GM23338 (cell line): ENCODE measurements around the gene PRDM11. TPM values are rescaled to one million over a fixed set of nuclear protein-coding genes. Genes with fewer than 3 reads are reported as not detected.
"Not testable (repeated sequence)": the region's sequence is repeated elsewhere in the genome, so short reads cannot be mapped to it uniquely, and the experiment has no call there.

Source experiments
- ATAC-seq: fragments of 200-7000 bp; cut with Tn5 transposase; 3 replicates; pipeline ENCODE4 v1.9.1; 2020
- DNase-seq: peaks from one replicate; pipeline ENCODE4 v3.0.0-alpha.2; 2015; ENCODE audit warnings: low spot score
- H2AFZ ChIP-seq: fragments of 200-600 bp; sonication (generic); 2 replicates; pipeline ENCODE4 v1.8.0; 2016; ENCODE audit warnings: antibody characterized with exemption, mild to moderate bottlenecking, moderate library complexity
- H3F3A ChIP-seq: fragments of 200-600 bp; sonication (generic); replicated peaks from 2 replicates; pipeline ENCODE4 v1.8.0; 2017; ENCODE audit warnings: antibody characterized with exemption, mixed run types, low read depth
- H3K27ac ChIP-seq: fragments of 200-600 bp; sonication (generic); 2 replicates; pipeline ENCODE4 v1.6.1; 2016; ENCODE audit warnings: low read depth
- H3K27me3 ChIP-seq: fragments of 200-600 bp; sonication (generic); 2 replicates; pipeline ENCODE4 v1.8.0; 2016; ENCODE audit warnings: mild to moderate bottlenecking, mixed run types, moderate library complexity; ENCODE audit not compliant: insufficient read depth
- H3K36me3 ChIP-seq: fragments of 200-600 bp; sonication (generic); 2 replicates; pipeline ENCODE4 v1.8.0; 2016; ENCODE audit warnings: mild to moderate bottlenecking; ENCODE audit not compliant: insufficient read depth
- H3K4me1 ChIP-seq: fragments of 200-600 bp; sonication (generic); 2 replicates; pipeline ENCODE4 v1.8.0; 2016; ENCODE audit warnings: mild to moderate bottlenecking, moderate library complexity; ENCODE audit not compliant: insufficient read depth
- H3K4me2 ChIP-seq: fragments of 200-600 bp; sonication (generic); 2 replicates; pipeline ENCODE4 v1.7.1; 2017; ENCODE audit warnings: mixed run types
- H3K4me3 ChIP-seq: fragments of 200-600 bp; sonication (generic); 2 replicates; pipeline ENCODE4 v1.6.1; 2016; ENCODE audit warnings: mixed run types
- H3K79me2 ChIP-seq: fragments of 200-600 bp; sonication (generic); replicated peaks from 2 replicates; pipeline ENCODE4 v1.8.0; 2017; ENCODE audit warnings: mild to moderate bottlenecking; ENCODE audit not compliant: insufficient read depth
- H3K9me2 ChIP-seq: fragments of 200-600 bp; sonication (generic); 2 replicates; pipeline ENCODE4 v1.8.0; 2017; ENCODE audit not compliant: insufficient read depth
- H4K20me1 ChIP-seq: fragments of 200-600 bp; sonication (generic); replicated peaks from 2 replicates; pipeline ENCODE4 v1.8.0; 2017; ENCODE audit warnings: mild to moderate bottlenecking; ENCODE audit not compliant: insufficient read depth
- H3K27ac Mint-ChIP-seq: 2 replicates; pipeline ENCODE4 v1.8.0; 2020; ENCODE audit warnings: inconsistent platforms, mild to moderate bottlenecking, moderate library complexity, mixed read lengths
- H3K27me3 Mint-ChIP-seq: 3 replicates; pipeline ENCODE4 v1.8.0; 2022; ENCODE audit warnings: low read depth, mild to moderate bottlenecking, moderate library complexity, mixed read lengths, inconsistent platforms; ENCODE audit not compliant: insufficient read depth, poor library complexity
- H3K36me3 Mint-ChIP-seq: 3 replicates; pipeline ENCODE4 v1.8.0; 2021; ENCODE audit warnings: low read depth, mild to moderate bottlenecking, inconsistent platforms, moderate library complexity, mixed read lengths
- H3K4me1 Mint-ChIP-seq: 3 replicates; pipeline ENCODE4 v1.8.0; 2020; ENCODE audit warnings: mild to moderate bottlenecking, inconsistent platforms, mixed read lengths
- H3K4me3 Mint-ChIP-seq: 3 replicates; pipeline ENCODE4 v1.8.0; 2021; ENCODE audit warnings: moderate library complexity, mild to moderate bottlenecking, inconsistent platforms, mixed read lengths
- H3K9me3 Mint-ChIP-seq: 3 replicates; pipeline ENCODE4 v1.8.0; 2020; ENCODE audit warnings: moderate library complexity, mild to moderate bottlenecking, inconsistent platforms, mixed read lengths
- REST ChIP-seq: IDR thresholded peaks from one replicate; pipeline ENCODE4 v1.6.1; 2018; ENCODE audit warnings: antibody characterized with exemption; ENCODE audit not compliant: unreplicated experiment
- polyA plus RNA-seq: library from polyadenylated mRNA; unstranded; fragments of >200 nt; fragmentation: Nextera tagmentation; extraction: Ambion mirVana; gene quantifications from 2 replicates; pipeline ENCODE4 v1.2.1, GENCODE V29; 2016
- total RNA-seq: library from RNA; depleted of rRNA; stranded (reverse); fragments of >200 nt; shearing (Covaris generic); gene quantifications from 2 replicates; pipeline ENCODE4 v1.2.3, GENCODE V29; 2014
- TF ChIP-seq, protein P1 (sequence below): fragments of 250-450 bp; sonication (Bioruptor Pico); IDR thresholded peaks from 2 replicates; pipeline ENCODE4 v1.5.0; 2020; ENCODE audit warnings: mild to moderate bottlenecking, moderate library complexity

Gene PRDM11
- total and polyA plus RNA-seq, 2 experiments from 2014 or later: 0.97 to 10.4 TPM

- H3K27me3 Mint-ChIP-seq, H3K4me3 ChIP-seq, ATAC-seq, H3K27me3 ChIP-seq, H3K4me3 Mint-ChIP-seq, H3K9me3 Mint-ChIP-seq, H3F3A ChIP-seq, H4K20me1 ChIP-seq, H3K27ac ChIP-seq, H3K36me3 Mint-ChIP-seq, H3K36me3 ChIP-seq, H3K79me2 ChIP-seq, DNase-seq, H3K4me2 ChIP-seq, H2AFZ ChIP-seq, H3K27ac Mint-ChIP-seq, H3K4me1 Mint-ChIP-seq, H3K4me1 ChIP-seq, H3K9me2 ChIP-seq: not testable (repeated sequence)
Measured at GRCh38 chr11:45249372-45249771, 102.9 kb downstream of the PRDM11 start.

DNA sequence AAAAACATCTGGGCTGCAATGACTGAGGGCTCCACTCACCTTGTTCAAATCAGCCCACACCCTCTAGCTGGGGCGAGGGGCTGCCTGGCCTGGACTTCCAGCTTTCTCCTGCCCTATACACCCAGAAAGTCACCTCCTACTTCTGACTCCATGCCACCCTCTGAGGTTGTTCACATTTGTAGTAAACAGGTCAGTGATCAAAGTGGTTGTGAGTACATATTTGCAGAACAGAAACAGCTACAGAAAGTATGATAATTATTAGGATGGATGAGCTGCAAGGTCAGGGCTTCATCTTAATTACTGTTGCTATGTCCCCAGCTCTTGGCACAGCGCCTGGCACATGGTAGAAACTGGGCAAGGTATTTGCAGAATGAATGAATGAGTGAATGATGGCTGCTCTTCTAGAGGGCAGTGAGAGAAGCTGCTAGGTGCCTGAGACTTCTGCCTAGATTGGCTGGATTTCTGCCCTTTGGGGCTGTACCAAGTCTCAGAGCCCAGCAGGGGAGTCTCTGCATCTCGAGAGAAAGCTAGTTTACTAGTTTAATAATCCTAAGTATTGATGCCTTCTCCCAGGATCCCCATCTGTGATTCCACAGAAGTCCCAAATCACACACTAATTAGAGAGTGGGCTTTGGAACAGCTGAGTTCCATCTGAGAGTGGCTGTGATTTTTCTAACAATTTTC lies 103.7 kb downstream of the PRDM11 start:
- H3K27me3 ChIP-seq: no peaks in the 10 kb centered on the region
- H2AFZ ChIP-seq: no peak overlapping the region
- H3K4me1 Mint-ChIP-seq: peaks cover 2% of the 10 kb centered on the region; the same call in 2 of the 3 replicates
- H3K9me2 ChIP-seq: no peaks in the 10 kb centered on the region
- no peaks in the 10 kb centered on the region; the same call in 1 of the 2 replicates for H3K36me3 ChIP-seq
- H3K27ac ChIP-seq: no peak overlapping the region
- H3K4me2 ChIP-seq: no peak overlapping the region
- H3K4me1 ChIP-seq: no peaks in the 10 kb centered on the region
- H3K4me3 Mint-ChIP-seq: no peak overlapping the region
- H3K79me2 ChIP-seq: no peaks in the 10 kb centered on the region
- H4K20me1 ChIP-seq: no peaks in the 10 kb centered on the region; the same call in 1 of the 2 replicates
- no peak for DNase-seq
- peaks cover 10% of the 10 kb centered on the region for H3K27me3 Mint-ChIP-seq
- peak overlapping the region; percentile 5; the same call in 1 of the 2 replicates for H3K27ac Mint-ChIP-seq
- TF ChIP-seq, protein P1, sequence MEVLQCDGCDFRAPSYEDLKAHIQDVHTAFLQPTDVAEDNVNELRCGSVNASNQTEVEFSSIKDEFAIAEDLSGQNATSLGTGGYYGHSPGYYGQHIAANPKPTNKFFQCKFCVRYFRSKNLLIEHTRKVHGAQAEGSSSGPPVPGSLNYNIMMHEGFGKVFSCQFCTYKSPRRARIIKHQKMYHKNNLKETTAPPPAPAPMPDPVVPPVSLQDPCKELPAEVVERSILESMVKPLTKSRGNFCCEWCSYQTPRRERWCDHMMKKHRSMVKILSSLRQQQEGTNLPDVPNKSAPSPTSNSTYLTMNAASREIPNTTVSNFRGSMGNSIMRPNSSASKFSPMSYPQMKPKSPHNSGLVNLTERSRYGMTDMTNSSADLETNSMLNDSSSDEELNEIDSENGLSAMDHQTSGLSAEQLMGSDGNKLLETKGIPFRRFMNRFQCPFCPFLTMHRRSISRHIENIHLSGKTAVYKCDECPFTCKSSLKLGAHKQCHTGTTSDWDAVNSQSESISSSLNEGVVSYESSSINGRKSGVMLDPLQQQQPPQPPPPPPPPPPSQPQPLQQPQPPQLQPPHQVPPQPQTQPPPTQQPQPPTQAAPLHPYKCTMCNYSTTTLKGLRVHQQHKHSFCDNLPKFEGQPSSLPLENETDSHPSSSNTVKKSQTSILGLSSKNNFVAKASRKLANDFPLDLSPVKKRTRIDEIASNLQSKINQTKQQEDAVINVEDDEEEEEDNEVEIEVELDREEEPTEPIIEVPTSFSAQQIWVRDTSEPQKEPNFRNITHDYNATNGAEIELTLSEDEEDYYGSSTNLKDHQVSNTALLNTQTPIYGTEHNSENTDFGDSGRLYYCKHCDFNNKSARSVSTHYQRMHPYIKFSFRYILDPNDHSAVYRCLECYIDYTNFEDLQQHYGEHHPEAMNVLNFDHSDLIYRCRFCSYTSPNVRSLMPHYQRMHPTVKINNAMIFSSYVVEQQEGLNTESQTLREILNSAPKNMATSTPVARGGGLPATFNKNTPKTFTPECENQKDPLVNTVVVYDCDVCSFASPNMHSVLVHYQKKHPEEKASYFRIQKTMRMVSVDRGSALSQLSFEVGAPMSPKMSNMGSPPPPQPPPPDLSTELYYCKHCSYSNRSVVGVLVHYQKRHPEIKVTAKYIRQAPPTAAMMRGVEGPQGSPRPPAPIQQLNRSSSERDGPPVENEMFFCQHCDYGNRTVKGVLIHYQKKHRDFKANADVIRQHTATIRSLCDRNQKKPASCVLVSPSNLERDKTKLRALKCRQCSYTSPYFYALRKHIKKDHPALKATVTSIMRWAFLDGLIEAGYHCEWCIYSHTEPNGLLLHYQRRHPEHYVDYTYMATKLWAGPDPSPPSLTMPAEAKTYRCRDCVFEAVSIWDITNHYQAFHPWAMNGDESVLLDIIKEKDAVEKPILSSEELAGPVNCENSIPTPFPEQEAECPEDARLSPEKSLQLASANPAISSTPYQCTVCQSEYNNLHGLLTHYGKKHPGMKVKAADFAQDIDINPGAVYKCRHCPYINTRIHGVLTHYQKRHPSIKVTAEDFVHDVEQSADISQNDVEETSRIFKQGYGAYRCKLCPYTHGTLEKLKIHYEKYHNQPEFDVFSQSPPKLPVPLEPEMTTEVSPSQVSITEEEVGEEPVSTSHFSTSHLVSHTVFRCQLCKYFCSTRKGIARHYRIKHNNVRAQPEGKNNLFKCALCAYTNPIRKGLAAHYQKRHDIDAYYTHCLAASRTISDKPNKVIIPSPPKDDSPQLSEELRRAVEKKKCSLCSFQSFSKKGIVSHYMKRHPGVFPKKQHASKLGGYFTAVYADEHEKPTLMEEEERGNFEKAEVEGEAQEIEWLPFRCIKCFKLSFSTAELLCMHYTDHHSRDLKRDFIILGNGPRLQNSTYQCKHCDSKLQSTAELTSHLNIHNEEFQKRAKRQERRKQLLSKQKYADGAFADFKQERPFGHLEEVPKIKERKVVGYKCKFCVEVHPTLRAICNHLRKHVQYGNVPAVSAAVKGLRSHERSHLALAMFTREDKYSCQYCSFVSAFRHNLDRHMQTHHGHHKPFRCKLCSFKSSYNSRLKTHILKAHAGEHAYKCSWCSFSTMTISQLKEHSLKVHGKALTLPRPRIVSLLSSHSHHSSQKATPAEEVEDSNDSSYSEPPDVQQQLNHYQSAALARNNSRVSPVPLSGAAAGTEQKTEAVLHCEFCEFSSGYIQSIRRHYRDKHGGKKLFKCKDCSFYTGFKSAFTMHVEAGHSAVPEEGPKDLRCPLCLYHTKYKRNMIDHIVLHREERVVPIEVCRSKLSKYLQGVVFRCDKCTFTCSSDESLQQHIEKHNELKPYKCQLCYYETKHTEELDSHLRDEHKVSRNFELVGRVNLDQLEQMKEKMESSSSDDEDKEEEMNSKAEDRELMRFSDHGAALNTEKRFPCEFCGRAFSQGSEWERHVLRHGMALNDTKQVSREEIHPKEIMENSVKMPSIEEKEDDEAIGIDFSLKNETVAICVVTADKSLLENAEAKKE (CRISPR knock-in tag): no peak
- no peak for TF ChIP-seq REST
- H3K4me3 ChIP-seq: no peak overlapping the region
- H3F3A ChIP-seq: no peaks in the 10 kb centered on the region
- ATAC-seq: no peak
- H3K9me3 Mint-ChIP-seq: no peaks in the 10 kb centered on the region; the same call in 2 of the 3 replicates
- no peaks in the 10 kb centered on the region for H3K36me3 Mint-ChIP-seq
